Inflammatory macrophage treated with lipopolysaccharide for 1 hour (primary cell): Measurements from ENCODE around the gene MEGF11.
A peak's percentile ranks its signal among the peaks of the same experiment; 100 is the strongest.
"Not testable (repeated sequence)": the region's sequence is repeated elsewhere in the genome, so short reads cannot be mapped to it uniquely, and the experiment has no call there.

Experiments
- DNase-seq, 2 donors: peaks; one replicate each; pipeline ENCODE4 v3.0.0-alpha.2; 2020 to 2022

The MEGF11 gene

GRCh38 chr15:66270932-66271331 is 17.4 kb upstream of the MEGF11 start:
- no peak for DNase-seq

GRCh38 chr15:66269326-66270090 is 16.0 kb upstream of the MEGF11 start:
- DNase-seq, result peak; percentile 50 to 78

- no peak for DNase-seq
Observed at GRCh38 chr15:66264859-66265513, 11.4 kb upstream of the MEGF11 start.

GRCh38 chr15:66262837-66263236 is 9.3 kb upstream of the MEGF11 start:
- not testable (repeated sequence) for DNase-seq

DNA sequence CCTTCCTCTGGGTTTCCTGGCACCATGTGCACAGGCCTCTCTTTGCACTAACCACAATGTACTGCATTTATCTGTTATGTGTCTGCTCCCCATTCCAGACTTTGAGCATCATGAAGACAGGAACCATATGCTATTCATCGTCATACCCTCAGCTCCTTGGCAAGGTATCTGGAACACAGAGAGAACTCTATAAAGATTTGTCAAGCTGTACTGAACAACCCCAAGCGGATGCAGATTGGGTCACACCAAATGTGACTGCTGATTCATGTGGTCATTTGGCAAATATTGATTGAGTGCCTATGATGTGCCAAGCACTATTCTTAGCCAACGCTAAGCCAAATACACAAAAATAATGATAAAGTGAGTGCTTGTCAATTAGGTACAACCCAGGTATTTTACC is 7.5 kb upstream of the MEGF11 start:
- DNase-seq, result no peak

- no peak for DNase-seq
Observed at GRCh38 chr15:66256692-66257091, 3.1 kb upstream of the MEGF11 start.

DNA sequence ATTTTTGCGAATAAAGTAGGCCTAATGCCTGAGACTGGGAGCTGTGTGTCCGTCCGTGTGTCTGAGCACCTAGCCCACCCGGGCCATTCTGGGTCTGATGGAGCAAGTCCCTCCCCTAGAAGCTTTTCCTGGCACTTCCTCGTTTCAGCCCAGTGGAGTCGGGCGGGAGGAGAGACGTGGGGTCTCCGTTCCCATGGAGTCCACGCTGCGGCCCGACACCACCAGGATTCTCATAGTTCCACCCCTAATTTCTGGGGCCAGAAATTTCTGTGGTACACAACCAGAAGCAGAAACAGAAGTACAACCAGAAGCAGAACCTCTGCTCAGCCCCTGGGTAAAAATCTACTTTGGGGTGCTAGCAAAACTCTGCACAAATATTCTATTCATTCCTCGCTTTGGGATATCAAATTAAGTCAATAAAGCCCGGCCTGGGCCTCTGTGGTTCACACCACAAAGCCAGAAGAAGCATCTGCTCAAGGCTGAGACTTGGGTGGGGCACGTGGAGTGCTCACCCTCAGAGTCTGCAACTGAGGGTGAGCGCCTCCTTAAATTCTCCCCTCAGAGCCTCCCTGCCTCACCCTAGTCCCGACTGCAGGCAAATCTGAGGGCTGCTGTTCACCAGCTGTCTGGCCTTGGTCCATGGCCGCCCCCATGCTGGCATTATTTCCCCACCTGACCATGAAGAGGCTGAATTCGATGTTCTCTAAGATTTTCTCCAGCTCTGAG is 1.6 kb upstream of the MEGF11 start:
- DNase-seq, result no peak

DNA sequence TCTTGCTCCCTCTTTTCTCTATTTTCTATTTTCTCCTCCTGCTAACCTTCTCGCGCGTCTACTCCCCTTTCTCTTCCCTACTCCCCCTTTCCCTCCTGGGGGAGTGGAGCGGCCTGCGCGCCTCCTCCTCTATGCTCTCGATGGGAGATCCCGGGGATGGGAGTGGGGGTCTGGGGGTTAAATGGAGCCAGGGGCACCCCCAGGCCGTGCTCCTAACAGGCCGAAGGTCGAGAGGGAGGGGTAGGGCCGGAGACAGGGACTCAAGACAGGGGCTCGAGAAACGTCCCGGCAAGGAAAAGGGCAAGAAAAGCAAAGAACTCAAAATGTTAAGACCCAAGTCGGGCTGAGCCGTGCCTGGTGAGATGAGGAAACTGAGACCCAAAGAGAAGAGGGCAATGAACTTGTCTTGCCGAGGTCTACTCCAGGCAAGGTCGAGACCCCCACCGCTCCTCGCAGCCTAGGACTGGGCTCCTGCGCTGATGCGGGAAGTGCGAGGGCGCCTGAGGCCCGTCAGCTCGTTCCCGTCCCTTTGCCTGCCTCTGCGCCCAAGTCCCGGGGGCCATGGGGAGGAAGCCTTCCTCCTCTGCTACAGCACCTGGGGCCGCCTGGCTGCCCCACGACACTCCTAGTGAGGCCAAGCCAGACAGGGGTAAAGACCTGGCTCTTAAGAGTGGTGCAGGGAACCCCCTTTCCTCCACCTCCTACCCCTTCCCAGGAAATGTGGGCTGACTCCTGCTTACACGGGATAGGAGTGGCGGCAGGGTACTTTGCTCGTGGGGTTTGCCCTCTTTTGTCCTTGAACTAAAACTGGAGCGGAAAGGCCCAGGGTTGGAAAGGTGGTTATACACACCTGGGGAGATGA is 770 bp upstream of the MEGF11 start:
- DNase-seq, result no peak

DNA sequence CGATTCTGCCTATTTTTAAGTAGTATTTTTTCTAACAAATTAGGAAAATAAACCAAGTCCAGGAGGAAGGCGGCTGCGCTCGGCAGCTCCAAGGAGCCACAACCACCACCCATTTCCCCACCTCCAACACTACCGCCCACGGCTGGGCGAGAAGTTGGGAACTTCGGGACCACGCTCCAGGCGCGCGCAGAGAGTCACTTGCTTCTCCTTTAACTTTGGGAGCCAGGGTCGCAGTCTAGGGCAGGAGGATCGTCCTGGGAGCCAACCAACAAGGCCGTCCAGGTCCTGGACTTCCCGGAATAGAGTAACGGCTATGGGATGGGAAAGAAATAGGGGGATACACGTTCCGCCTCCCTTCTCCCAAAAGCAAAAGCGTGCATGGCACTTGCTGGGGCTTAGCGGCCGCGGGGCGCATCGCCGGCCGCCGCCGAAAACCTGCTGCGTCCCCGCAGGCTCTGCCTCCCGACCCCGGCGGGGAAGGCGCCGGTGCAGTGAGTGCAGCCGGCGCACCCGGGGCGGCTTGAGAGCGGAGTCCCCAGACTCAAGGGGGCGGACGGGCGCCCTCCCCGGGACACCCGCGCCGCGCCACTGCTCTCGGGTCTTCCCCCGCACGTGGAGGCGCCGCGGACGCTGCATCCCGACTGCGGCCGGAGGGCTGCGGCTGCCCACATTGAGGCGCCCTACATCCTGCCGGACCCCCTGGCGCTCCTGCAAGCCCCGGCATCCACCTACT is 699 bp downstream of the MEGF11 start:
- DNase-seq, result peak; percentile 16 to 21

DNA sequence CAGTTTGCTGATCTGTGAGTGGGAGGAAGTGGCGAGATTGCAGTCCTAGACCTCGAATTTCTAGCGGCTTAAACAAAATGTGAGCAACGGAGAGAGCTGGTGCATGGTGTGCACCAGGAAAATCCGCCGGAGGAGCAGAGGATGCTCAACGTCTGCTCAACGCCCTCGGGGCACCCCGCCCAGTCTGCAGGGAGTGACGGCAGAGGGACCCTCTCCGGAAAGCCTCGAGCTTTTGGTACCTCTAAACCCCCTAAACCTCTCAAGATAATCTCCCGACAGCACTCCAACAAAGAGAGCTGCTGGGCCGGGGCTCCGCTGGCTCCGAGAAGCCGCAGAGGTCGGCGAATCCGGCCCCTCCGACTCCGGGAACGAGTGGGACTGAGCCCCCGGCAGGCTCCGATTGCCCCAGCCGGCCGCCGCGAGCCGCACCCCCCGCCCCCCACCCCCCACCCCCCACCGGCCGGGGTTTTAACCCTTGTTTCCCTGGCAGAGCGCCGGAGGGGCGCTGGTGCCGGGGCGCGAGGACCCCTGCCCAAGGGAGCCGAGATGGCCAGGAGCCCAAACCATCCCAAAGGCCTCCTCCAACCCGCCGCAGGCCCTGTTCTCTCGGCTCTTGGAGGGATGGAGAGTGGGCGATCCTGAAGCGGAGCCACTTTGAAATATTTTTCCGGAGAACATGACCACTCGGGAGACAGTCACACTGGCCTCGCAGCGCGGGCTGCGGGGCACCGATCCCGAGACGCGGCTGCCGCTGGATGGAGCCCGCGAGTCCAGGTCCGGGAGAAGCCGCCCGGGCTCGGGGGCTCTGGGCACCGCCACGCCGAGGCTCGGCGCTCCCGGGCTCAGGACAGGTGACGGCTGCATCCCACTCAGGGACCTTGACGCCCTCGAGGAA is 1.5 kb downstream of the MEGF11 start:
- DNase-seq, result peak; percentile 22 to 30

DNA sequence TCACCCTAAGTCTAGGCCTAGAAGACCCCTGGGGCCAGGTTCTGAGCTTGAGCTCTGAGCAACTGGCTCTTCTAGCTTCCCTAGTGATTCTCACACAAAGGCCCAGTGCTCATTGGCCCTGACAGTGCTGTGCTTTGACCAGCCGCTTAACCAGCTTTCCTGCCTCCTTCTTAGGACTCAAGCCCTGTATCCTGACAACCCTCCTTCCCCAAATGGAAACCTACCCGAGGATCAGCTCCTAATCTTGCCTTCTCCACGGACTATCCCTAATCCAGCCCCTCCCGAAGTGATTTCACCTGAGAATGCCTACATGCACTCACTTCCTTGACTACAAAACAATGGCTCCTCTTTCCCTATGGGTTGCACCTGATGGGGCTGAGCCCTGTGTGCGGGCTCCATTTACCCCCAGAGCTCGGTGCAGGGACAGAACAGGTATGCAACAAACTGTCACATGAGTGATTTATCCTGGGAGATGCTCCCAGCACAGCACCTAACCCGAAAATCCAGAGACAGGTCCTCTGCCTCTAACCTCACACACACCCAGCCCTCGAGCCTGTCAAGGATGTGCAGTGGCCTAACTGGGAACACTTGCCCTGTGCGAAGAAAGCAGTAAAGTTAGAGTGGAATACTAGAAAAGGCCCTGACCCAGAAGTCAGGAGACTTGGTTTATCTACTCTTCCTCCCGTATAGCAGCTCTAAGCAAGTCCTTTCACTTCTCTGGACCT is 2.3 kb downstream of the MEGF11 start:
- no peak for DNase-seq

GRCh38 chr15:66249605-66250174 is 3.9 kb downstream of the MEGF11 start:
- DNase-seq, result no peak

DNA sequence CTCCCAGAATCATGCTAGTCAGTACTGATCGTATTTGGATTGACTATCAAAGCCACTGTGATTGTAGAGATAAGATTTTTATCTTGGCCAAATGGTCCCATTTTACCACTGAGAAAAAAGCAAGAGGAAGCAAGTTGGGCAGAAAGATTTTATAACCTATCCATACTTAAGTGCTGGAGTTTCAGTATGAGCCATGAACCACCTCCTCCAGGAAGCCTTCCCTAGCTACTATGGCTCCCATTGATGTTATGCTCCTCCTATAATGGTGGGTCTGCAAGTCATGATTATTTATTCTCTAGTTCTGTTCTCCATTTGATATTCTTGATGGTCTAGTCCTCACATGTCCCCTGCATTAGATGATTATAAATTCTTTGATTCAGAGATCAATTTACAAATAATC is 6.6 kb downstream of the MEGF11 start:
- no peak for DNase-seq

GRCh38 chr15:66245832-66246231 is 7.7 kb downstream of the MEGF11 start:
- not testable (repeated sequence) for DNase-seq

DNA sequence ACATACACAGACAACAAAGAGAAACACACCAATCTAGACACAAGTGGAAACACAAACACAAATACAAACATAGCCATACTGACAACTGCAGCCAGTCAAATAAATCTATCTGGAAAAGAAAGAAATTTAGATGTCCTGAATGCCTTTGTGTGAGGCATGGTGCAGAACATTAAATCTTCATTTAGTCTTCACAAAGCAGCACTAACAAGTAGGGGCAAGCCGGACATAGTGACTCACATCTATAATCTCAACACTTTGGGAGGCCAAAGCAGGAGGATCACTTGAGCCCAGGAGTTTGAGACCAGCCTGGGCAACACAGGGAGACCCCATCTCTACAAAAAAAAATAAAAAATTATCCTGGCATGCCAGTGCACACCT is 11.7 kb downstream of the MEGF11 start:
- DNase-seq, result no peak

DNA sequence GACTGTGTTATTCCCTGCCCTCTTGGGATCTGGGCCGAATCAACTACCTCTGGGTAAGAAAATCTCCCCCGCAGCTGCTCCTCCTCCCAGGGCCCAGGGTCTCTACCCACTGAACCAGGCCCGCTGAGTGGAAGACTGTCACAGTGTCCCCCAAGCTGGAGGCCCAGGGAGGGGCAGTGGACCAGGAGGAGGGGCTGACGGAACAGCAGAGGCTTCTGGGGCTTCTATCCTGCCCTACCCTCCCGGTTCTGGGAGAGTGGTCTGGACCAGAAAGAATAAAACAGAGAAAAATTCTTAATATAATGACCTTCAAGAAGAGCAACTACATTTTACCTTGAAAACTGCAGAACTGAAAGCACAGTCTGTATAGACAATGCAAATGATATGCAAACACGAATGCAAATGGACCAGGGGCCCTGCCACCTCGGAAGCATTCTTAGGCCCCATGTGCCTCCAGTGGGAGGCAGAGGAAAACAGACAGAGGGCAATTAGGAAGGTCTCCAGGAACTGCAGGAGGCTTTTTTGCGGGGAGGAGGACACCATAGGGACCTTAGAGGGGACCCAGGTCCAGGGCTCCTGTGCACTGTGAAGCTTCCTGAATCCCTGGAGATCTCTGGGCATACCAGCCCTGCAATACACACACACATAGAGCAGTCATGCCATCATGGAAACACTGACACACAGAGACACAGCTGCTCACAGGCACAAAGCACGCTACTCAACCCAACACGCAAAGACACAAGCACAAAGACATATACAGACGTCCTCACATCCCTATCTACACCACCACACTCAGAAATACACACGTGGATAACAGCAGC is 12.3 kb downstream of the MEGF11 start:
- DNase-seq, result no peak

GRCh38 chr15:66240240-66240794 is 13.2 kb downstream of the MEGF11 start:
- no peak for DNase-seq

GRCh38 chr15:66239514-66239913 is 14.0 kb downstream of the MEGF11 start:
- no peak for DNase-seq

DNA sequence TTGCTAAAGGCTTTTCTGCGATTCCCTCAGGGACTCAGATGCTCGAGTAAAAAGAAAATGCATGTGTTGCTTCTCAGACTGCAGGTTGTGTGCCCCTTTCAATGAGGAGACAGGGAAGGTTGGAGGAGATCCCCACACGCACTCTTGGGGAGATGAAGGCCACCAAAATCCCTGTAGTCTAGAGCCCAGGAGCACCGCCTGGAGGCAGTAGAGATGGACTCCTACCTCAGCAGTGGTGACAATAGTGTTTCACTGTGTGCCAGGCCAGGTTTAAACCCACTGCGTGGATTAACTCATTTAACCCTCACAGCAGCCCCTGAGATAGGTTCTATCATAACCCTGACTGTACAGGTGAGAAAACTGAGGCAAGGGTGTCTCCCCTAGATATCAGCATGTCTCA is 15.2 kb downstream of the MEGF11 start:
- DNase-seq, result no peak
